ENCODE data around the gene ATAT1. TPM values are rescaled to one million over a fixed set of nuclear protein-coding genes. Genes with fewer than 3 reads are reported as not detected.

Gene ATAT1
- total RNA-seq: 3.3 and 5.0 TPM in 2 replicates

GRCh38 chr6:30626484-30627366, at the start of gene ATAT1:
Gene ATAT1 (plus strand): TSS chr6:30626874.

GRCh38 chr6:30616811-30617564, 9.7 kb upstream of the ATAT1 start, which contains the start of gene PPP1R10:
Gene PPP1R10 (minus strand): TSS chr6:30617243. CDS start chr6:30609944, 7,299 bp downstream.

GRCh38 chr6:30617565-30618269, 9.0 kb upstream of the ATAT1 start, which contains the start of gene MRPS18B:
Gene MRPS18B (plus strand): TSS chr6:30617840. CDS start chr6:30617866, 26 bp downstream.

GRCh38 chr6:30646450-30647241, 20.0 kb downstream of the ATAT1 start, which contains the start of gene C6orf136:
Gene C6orf136 (plus strand): TSS chr6:30647133. CDS start chr6:30647232, 99 bp downstream.

GRCh38 chr6:30672445-30673253, 46.0 kb downstream of the ATAT1 start, which contains the start of gene DHX16:
Gene DHX16 (minus strand): TSS chr6:30673006. CDS start chr6:30672841, 165 bp downstream.

GRCh38 chr6:30686009-30686907, 59.6 kb downstream of the ATAT1 start, which contains the start of gene PPP1R18:
Gene PPP1R18 (minus strand): TSS chr6:30686645. CDS start chr6:30686018, 627 bp downstream.

GRCh38 chr6:30690403-30691207, 63.9 kb downstream of the ATAT1 start, which contains the start of gene NRM:
Gene NRM (minus strand): TSS chr6:30690984. CDS start chr6:30690974, 10 bp downstream.

Other genes starting within 250 kb of the ATAT1 start
- gene HLA-E, start 137.4 kb upstream of the ATAT1 start, total RNA-seq: 215 and 254 TPM in 2 replicates
- 53.5 and 62.6 TPM in 2 replicates for gene GNL1, start 70.4 kb upstream of the ATAT1 start, total RNA-seq
- gene PRR3, start 69.6 kb upstream of the ATAT1 start, total RNA-seq: 4.8 and 5.7 TPM in 2 replicates
- gene ABCF1, start 55.4 kb upstream of the ATAT1 start, total RNA-seq: 43.7 and 55.0 TPM in 2 replicates
- 17.7 and 21.0 TPM in 2 replicates for gene PPP1R10, start 9.6 kb upstream of the ATAT1 start, total RNA-seq
- gene MRPS18B, start 9.0 kb upstream of the ATAT1 start, total RNA-seq: 34.9 and 35.4 TPM in 2 replicates
- gene C6orf136, start 20.3 kb downstream of the ATAT1 start, total RNA-seq: 2.2 and 2.5 TPM in 2 replicates
- gene DHX16, start 46.1 kb downstream of the ATAT1 start, total RNA-seq: 34.6 and 40.8 TPM in 2 replicates
- gene PPP1R18, start 59.8 kb downstream of the ATAT1 start, total RNA-seq: 55.1 and 74.0 TPM in 2 replicates
- 2.6 and 3.3 TPM in 2 replicates for gene NRM, start 64.1 kb downstream of the ATAT1 start, total RNA-seq
- 10.8 and 12.7 TPM in 2 replicates for gene MDC1, start 90.4 kb downstream of the ATAT1 start, total RNA-seq
- 611 and 617 TPM in 2 replicates for gene TUBB, start 93.5 kb downstream of the ATAT1 start, total RNA-seq
- gene FLOT1, start 115.8 kb downstream of the ATAT1 start, total RNA-seq: 102 and 110 TPM in 2 replicates
- gene IER3, start 117.7 kb downstream of the ATAT1 start, total RNA-seq: 49.8 and 105 TPM in 2 replicates